ENCODE measurements around the gene SDK1.

The SDK1 gene

DNA sequence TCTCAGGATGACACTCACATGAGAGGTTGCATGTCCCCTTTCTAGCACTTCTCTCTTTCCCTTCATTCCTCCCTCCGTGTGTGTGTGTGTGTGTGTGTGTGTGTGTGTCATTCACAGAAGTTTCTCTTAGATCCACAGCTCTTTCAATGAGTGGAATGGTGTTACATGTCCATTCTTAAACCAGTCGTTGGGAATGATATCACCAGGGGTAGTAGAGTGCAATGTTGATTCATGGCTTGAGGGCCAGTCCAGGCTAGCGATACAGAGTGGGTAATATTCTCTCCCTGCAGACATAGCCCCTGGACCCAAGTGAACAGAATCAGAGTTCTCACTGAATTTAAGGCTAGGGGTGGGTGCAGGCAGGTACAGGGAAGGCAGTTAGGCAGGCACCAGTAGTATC, 187.8 kb downstream of the SDK1 start:
- no peaks in the 10 kb centered on the region for H3K27me3 ChIP-seq (ENCODE audit: insufficient read depth, low read depth, severe bottlenecking)
- H3K4me3 ChIP-seq (ENCODE audit: low read depth, low read length) = no peak overlapping the region
- no peak overlapping the region for H3K27ac ChIP-seq
- no peaks in the 10 kb centered on the region for H3K36me3 ChIP-seq
- no peaks in the 10 kb centered on the region for H3K9me3 ChIP-seq (ENCODE audit: severe bottlenecking)
- no peak for DNase-seq
- TF ChIP-seq, protein P1, sequence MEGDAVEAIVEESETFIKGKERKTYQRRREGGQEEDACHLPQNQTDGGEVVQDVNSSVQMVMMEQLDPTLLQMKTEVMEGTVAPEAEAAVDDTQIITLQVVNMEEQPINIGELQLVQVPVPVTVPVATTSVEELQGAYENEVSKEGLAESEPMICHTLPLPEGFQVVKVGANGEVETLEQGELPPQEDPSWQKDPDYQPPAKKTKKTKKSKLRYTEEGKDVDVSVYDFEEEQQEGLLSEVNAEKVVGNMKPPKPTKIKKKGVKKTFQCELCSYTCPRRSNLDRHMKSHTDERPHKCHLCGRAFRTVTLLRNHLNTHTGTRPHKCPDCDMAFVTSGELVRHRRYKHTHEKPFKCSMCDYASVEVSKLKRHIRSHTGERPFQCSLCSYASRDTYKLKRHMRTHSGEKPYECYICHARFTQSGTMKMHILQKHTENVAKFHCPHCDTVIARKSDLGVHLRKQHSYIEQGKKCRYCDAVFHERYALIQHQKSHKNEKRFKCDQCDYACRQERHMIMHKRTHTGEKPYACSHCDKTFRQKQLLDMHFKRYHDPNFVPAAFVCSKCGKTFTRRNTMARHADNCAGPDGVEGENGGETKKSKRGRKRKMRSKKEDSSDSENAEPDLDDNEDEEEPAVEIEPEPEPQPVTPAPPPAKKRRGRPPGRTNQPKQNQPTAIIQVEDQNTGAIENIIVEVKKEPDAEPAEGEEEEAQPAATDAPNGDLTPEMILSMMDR (IDR thresholded peaks at IDR 0.05; ENCODE audit: low read depth, low read length) = no peak

DNA sequence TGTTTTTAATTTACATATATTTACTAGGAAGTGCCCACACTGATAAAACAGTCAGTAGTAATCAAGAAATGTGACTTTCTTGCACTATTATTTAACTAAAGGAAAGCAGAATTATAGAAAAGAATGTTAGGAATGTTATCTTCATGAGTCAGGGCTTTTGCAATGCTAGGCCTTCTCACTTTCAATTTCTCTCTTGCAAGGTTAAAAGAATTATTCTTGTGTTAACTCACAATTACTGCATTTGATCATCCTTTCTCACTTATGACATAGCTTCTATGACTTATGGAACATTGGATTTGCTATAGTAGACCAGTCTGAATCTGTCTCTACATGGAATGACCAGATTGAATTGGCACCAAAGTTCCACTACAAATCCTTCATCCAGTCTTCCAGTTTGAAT, 192.4 kb downstream of the SDK1 start:
- Histone ChIP-seq H3K27ac (no peak overlapping the region), H3K36me3 (no peaks in the 10 kb centered on the region), H3K4me3 (ENCODE audit: low read depth, low read length) (no peak overlapping the region), H3K9me3 (ENCODE audit: severe bottlenecking) (no peaks in the 10 kb centered on the region), H3K27me3 (ENCODE audit: insufficient read depth, low read depth, severe bottlenecking) (no peaks in the 10 kb centered on the region)
- TF ChIP-seq, protein P1 (IDR thresholded peaks at IDR 0.05; ENCODE audit: low read depth, low read length) = no peak
- no peak for DNase-seq

DNA sequence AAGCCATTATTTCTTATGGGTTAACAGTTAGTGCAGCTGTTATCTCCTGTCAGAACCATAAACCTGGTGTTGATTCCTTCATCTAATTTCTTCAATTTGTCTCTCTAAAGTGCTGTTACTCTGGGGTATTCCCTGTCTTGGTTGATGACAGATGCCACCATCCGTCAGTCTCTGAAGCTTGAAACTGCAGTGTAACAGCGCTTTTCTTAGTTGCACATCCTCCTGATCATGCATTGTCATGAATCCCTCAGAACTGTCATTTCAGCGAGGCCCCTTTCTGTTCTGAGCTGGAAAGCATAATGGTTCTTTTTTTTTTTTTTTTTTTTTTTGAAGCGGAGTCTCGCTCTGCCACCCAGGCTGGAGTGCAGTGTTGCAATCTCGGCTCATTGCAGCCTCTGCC, 193.9 kb downstream of the SDK1 start:
- no peak overlapping the region for H3K4me3 ChIP-seq (ENCODE audit: low read depth, low read length)

DNA sequence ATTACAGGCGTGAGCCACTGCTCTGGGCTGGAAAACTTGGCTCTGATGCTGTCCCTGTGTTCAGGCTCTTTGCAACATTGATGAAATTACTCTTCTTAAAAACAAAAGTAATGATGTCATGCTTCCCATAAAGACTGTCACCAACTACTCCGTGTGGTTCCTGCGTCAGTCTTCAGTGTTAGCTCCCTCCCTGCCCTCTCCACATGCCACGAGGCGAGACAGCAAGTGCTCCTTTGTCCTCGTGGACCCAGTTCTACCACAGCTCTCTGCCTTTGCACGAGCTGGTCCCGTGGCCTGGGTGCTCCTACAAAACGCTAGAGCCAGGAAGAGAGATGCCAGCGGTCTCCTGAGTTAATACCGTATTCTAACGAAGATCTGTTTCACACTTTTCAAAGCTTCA, 194.5 kb downstream of the SDK1 start:
- no peak overlapping the region for H3K27ac ChIP-seq
- TF ChIP-seq, protein P1 (IDR thresholded peaks at IDR 0.05; ENCODE audit: low read depth, low read length) = no peak
- DNase-seq = no peak

More for the DNA sequence above, 193.9 kb downstream of the SDK1 start:
- no peak overlapping the region for H3K27ac ChIP-seq
- no peak for DNase-seq
- no peaks in the 10 kb centered on the region for H3K36me3 ChIP-seq
- no peaks in the 10 kb centered on the region for H3K9me3 ChIP-seq (ENCODE audit: severe bottlenecking)
- TF ChIP-seq, protein P1 (IDR thresholded peaks at IDR 0.05; ENCODE audit: low read depth, low read length) = no peak
- no peaks in the 10 kb centered on the region for H3K27me3 ChIP-seq (ENCODE audit: insufficient read depth, low read depth, severe bottlenecking)

DNA sequence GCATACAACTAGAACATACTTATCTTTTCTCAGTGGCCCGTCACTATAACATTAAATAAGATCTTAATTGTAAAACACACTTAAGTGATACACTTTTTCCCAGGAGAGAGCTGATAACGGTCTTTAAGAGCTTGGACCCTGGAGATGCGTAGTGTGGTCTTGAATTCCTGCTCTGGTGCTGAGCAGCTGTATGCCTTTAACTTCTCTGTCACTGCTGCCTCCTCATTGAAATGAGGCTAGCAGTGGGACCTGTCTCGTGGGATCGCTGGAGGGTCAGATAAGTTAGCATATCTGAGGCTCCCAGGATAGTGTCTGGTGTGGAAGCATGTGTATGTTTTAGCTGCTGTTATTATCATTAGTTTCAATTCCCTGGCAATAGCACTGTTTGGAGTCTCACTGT, 194.9 kb downstream of the SDK1 start:
- H3K27ac ChIP-seq = no peak overlapping the region
- TF ChIP-seq, protein P1 (IDR thresholded peaks at IDR 0.05; ENCODE audit: low read depth, low read length) = no peak
- DNase-seq = no peak
- H3K36me3 ChIP-seq = no peaks in the 10 kb centered on the region
- peaks cover 5% of the 10 kb centered on the region for H3K9me3 ChIP-seq (ENCODE audit: severe bottlenecking)
- no peaks in the 10 kb centered on the region for H3K27me3 ChIP-seq (ENCODE audit: insufficient read depth, low read depth, severe bottlenecking)
- no peak overlapping the region for H3K4me3 ChIP-seq (ENCODE audit: low read depth, low read length)

More for the DNA sequence above, 194.5 kb downstream of the SDK1 start:
- Histone ChIP-seq H3K9me3 (ENCODE audit: severe bottlenecking) (peaks cover 5% of the 10 kb centered on the region), H3K36me3 (no peaks in the 10 kb centered on the region), H3K27me3 (ENCODE audit: insufficient read depth, low read depth, severe bottlenecking) (no peaks in the 10 kb centered on the region), H3K4me3 (ENCODE audit: low read depth, low read length) (no peak overlapping the region)

DNA sequence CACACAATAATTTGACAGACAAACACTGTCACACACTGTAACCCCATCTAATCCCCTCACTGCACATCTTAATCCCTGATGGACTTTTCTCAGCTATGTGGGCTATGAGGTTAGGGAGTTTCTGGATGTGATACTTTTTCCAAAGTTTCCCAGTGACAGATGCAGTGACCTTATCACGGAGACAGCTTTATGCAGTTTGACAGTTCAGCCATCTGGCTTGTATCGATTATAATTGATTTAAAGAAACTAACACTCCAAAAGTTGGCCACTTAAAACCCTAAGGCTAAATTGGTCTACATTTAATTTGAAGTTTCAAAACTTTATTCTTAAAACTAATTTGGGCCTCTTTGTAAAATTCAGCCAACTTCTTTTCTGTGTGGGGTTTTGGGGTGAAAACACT, 196.7 kb downstream of the SDK1 start:
- TF ChIP-seq, protein P1 (IDR thresholded peaks at IDR 0.05; ENCODE audit: low read depth, low read length) = no peak
- H3K27me3 ChIP-seq (ENCODE audit: insufficient read depth, low read depth, severe bottlenecking) = no peaks in the 10 kb centered on the region

More for the DNA sequence above, 196.7 kb downstream of the SDK1 start:
- Histone ChIP-seq H3K36me3 (no peaks in the 10 kb centered on the region), H3K27ac (no peak overlapping the region), H3K4me3 (ENCODE audit: low read depth, low read length) (no peak overlapping the region), H3K9me3 (ENCODE audit: severe bottlenecking) (peaks cover 5% of the 10 kb centered on the region)
- no peak for DNase-seq
